Lower leg skin (tissue), 3 donors: ENCODE measurements around the gene ZNF429.

ENCODE experiments used
- CTCF ChIP-seq, 3 donors: fragments of 450-650 bp; IDR thresholded peaks; one replicate each; pipeline ENCODE4 v1.5.1; 2016; ENCODE audit warnings: antibody characterized with exemption in 3 of 3, mild to moderate bottlenecking in 3 of 3, moderate library complexity in 2 of 3
- POLR2A ChIP-seq, 2 donors: fragments of 450-650 bp; IDR thresholded peaks; one replicate each; pipeline ENCODE4 v1.6.1; 2016 to 2017; ENCODE audit warnings: antibody characterized with exemption in 2 of 2, mild to moderate bottlenecking in 1 of 2, moderate library complexity in 1 of 2

- TF ChIP-seq CTCF (IDR thresholded peaks at IDR 0.05) (no peak), POLR2A (IDR thresholded peaks at IDR 0.05) (no peak)
These were observed 81.1 kb downstream of the ZNF429 start for GRCh38 chr19:21586311-21587116.
